GM21825 (cell line): ENCODE results near the gene U2AF2.

Experiments used
- ATAC-seq: cut with Tn5 transposase; IDR thresholded peaks from one replicate; pipeline ENCODE4 v1.9.1; 2021; ENCODE audit warnings: mild to moderate bottlenecking, moderate library complexity; ENCODE audit not compliant: unreplicated experiment

Gene U2AF2

DNA sequence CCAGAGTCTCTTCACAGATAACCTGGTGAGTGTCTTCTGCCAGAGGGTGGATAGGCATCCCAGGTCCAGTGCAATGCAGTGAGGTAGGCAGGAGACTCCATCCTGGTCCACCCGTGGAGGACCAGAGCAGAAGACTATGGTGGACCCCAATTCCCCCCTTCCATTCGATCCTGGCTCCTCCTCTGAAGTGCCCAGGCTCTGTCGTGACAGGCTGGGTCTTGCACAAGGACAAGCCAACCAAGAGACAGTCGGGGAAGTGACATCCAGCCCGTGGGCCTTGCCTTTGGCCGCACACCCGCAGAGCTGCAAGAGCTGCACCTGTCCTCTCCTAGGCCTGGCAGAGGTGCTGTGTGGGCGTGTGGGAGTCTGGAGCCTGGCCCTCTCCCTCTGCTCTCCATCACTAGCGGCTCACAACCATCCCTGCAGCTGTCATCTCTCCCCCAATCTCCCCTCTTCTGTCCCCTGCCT lies 33.6 kb upstream of the U2AF2 start:
- ATAC-seq: no peak

GRCh38 chr19:55621673-55622231 lies 33.1 kb upstream of the U2AF2 start:
- ATAC-seq: no peak

DNA sequence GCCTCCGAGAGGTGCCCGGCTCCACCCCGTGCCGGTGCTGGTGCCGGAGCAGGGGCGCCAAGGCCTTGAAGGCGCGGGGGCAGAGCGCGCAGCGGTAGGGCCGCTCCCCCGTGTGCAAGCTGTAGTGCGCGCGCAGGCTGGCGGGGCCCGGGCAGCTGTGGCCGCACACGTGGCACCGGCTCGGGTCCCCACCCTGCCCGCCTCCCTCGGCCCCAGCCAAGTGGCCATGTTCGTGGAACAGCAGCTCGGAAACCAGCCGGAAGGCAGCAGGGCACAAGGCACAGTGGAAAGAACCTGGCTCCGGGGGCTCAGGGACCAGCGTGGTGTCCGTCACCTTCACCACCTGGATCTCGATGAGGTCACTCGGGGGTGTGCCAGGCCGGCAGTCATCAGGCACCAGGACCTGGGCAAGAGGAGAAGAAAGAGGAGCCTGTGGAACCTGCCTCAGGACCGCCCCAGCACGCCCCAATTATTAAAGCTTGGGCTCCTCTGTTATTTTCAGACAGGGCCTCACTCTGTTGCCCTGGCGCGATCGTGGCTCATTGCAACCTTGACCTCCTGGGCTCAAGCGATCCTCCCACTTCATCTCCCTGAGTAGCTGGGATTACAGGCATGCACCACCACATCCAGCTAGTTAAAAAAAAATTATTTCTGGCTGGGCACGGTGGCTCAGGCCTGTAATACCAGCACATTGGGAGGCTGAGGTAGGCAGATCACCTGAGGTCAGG lies 32.4 kb upstream of the U2AF2 start:
- no peak for ATAC-seq

GRCh38 chr19:55623130-55623529 lies 31.7 kb upstream of the U2AF2 start:
- no peak for ATAC-seq

GRCh38 chr19:55623561-55623960 lies 31.3 kb upstream of the U2AF2 start:
- ATAC-seq: no peak

DNA sequence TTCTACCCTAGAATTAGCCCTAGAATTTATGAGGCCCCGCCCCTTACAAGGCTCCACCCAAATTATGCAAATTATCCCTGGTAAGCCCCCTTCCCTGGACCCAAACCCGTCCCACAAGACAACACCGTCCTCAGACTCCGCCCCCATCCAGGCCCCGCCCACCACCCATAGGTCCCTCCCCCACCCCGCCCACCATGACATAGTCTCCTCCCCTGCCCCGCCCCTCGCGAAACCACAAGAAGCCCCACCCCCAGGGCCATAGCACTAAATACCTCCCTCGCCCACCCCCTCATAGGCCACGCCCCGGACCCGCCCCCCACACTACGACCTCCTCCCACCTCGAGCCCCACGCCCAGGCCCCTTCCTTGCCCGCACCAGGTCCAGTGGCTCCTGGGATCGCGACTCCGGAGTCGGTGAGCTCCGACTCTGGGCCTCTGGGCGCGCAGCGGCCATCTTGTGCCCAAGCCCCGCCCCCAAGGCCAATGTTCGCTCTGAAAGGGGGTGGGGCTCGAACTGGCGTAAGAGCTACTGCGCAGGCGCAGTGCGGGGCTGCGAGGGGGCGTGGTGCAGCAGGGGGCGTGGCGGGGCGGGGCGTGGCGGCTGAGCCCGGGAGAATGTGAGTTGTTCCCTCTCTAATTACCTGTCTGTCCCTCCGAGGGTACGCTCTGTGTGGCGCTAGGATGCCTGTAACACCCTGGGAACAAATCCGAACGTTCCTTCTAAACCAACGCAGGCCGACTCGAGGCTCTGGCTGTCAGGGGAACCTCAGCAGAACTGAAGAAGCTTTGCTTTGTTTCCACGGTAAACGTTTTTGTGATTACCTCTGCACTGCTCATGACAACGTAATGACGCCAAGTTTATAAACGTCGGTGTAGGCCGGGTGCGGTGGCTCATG lies 30.5 kb upstream of the U2AF2 start, which contains the start of gene ZNF784:
ZNF784 (minus strand) TSS at position 458 of the 895 bp plus-strand sequence; CDS start at position 453, 5 bp downstream.
- peak; percentile 49 for ATAC-seq

GRCh38 chr19:55625004-55625326 lies 29.9 kb upstream of the U2AF2 start:
- no peak for ATAC-seq

- no peak for ATAC-seq
Measured at GRCh38 chr19:55626350-55626749, 28.5 kb upstream of the U2AF2 start.

DNA sequence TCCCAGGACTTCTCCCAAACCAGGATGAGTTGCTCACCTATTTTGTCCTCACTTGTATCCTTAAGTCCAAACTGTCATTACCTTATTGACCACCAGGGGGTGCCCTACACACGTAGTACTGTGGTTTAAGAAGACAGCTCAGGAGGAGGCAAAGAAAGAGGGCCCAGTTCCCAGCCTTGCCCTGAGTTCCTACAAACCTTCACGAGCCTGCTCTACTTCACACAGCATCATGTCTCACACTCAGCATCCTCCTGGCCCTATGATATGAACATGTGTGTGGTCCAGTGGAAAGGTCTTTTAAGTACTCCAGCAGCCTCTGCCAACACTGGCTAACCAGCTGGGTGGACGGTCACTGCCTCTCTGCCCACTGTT lies 22.4 kb upstream of the U2AF2 start:
- ATAC-seq: no peak

DNA sequence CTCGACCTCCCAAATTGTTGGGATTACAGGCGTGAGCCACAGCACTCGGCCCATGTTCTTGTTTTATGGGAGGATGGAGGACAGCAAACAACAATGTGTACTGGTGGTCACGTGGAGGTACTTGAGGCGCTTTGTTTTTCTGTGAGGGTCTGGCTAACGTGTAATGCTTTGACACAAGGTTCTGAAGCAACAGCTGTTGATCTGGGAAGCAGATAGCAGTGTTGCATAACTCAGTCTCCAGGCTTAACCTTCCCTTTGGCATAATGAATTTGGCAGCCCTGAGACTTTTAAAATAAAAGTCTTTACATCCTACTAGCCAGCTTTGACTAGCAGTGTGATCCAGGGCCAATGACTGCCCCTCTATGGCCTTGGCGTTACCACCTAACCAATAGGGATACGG lies 21.0 kb upstream of the U2AF2 start:
- no peak for ATAC-seq

- no peak for ATAC-seq
Measured at GRCh38 chr19:55635334-55635717, 19.5 kb upstream of the U2AF2 start.

DNA sequence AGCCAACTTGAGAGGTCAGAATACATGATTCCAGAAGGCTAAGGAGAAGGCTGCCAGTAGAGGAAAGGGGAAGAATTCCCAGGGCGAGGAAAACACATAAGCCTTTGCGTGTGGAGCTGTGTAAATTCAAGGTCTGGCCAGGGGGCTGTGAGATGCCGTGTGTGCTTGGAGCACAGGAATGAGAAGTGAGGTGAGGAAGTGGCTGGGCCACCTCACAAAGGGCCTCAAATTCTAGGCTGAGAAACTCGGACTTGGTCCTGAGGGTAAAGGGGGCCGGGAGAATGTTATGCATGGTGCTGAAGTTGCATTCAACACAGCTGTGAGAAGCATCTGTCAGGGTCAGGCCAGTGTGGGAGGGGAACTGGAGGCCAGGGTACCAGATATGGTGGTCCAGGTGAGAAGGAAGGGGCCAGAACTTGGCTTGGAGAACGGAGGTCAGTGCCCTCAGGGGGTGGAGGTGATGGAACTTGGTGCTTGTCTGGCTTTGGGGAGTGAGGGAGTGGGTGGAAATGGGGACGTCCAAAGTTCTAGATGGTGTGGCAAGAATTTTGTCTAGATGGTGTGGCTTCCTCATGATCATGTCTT lies 18.9 kb upstream of the U2AF2 start:
- ATAC-seq: no peak

DNA sequence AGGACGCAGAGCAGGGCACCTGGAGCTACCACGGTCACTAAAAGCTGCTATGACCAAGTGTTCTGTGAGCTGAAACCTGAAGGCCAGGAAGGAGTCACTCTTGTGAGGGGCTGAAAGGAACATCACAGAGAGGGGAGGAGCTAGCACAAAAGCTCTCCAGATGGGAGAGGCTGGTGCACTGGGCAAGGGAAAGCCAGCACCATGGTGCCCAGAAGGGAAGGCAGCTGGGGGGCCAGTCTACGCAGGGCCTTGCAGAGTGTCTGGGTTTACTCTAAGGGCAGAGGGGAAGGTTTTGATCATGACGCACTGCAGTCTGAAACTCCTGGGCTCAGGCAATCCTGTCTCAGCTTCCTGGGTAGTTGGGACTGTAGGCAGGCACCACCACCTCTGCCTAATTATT lies 18.1 kb upstream of the U2AF2 start:
- ATAC-seq: no peak

DNA sequence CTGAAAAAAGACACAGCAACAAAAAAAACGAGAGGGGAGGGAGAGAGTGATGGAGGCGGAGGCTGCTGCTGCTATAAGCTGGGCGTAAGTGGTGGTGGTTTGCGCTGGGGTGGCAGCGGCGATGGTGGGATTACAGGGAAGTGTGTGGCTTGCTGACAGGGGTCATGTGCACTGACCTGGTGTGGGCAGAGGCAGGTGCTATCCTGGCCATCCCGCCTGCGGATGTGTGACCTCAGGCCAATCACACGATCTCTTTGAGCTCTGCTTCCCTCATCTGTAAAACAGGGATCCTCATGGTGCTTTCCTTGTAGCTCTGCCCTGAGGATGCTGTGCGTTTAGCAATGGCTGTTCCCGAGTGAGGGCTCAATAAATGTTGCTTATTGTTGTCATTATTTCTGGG lies 17.3 kb upstream of the U2AF2 start:
- no peak for ATAC-seq

- no peak for ATAC-seq
Measured at GRCh38 chr19:55638864-55639359, 15.9 kb upstream of the U2AF2 start.

DNA sequence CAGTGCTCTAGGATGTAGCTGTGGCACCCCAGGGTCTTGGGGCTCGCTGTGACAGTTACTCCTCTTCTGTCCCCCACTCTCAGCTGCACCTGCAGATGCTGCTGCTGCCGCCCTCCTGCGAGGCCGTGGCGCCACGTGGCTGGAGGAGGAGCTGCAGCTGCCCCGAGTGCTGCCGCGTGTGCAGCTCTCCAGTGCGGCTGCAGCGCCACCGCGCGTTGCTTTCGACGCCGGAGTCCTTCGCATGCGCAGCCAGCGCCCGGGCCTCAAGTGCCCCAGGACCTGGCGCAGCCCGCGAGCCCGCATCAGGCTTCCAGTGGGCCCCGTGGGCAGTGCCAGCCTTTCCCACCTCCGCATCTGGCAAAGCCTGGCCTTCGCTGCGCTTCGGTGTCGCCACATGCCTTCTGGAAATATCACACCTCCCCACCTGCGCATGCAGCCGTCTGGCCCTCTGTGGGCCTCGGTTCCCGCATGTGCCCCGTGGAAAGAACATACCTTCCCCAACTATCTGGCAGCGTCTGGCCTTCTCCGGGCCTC lies 14.7 kb upstream of the U2AF2 start:
- no peak for ATAC-seq

GRCh38 chr19:55640577-55641425 lies 14.0 kb upstream of the U2AF2 start, which contains the start of gene ZNF580:
TSS of gene ZNF580 (plus strand) at chr19:55641002. CDS start at chr19:55642509, 1,507 bp downstream.
- ATAC-seq: peak; percentile 39

GRCh38 chr19:55641426-55642152 lies 13.2 kb upstream of the U2AF2 start:
- ATAC-seq: no peak
